ENCODE measurements around the gene UBTD2.

DNA sequence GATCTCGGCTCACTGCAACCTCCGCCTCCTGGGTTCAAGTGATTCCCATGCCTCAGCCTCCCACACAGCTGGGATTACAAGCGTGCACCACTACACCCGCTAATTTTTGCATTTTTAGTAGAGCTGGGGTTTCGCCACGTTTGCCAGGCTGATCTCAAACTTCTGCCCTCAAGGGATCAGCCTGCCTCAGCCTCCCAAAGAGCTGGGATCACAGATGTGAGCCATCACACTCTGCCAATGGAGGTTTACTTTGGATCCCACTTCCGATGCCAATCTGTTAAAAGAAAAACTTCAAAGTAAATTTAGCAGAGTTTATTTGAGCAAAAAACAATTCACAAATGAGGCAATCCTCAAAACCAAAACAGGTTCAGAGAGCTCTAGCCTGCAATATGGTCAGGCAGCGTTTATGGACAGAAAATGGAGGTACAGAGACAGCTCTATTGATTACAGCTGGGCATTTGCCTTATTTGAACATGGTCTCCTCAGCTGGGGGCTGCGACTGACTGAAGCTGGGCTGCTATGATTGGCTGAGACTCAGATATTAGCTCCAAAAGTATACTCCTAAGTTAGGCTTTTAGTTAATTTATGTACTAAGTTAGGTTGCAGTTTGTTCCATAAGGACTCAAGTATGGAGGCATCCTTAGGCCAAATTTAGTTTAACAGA lies 18.6 kb upstream of the UBTD2 start:
- TF ChIP-seq, protein P1, sequence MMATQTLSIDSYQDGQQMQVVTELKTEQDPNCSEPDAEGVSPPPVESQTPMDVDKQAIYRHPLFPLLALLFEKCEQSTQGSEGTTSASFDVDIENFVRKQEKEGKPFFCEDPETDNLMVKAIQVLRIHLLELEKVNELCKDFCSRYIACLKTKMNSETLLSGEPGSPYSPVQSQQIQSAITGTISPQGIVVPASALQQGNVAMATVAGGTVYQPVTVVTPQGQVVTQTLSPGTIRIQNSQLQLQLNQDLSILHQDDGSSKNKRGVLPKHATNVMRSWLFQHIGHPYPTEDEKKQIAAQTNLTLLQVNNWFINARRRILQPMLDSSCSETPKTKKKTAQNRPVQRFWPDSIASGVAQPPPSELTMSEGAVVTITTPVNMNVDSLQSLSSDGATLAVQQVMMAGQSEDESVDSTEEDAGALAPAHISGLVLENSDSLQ (IDR thresholded peaks at IDR 0.05), result no peak
- TF ChIP-seq SUZ12 (IDR thresholded peaks at IDR 0.05), result no peak
- no peak for TF ChIP-seq TARDBP (IDR thresholded peaks at IDR 0.05)
- no peak for TF ChIP-seq CTBP1 (IDR thresholded peaks at IDR 0.05; ENCODE audit: borderline replicate concordance)
- TF ChIP-seq BHLHE40 (IDR thresholded peaks at IDR 0.05; ENCODE audit: borderline replicate concordance), result no peak
- TF ChIP-seq FOXK2 (IDR thresholded peaks at IDR 0.05), result no peak
- TF ChIP-seq HDGF (IDR thresholded peaks at IDR 0.05; ENCODE audit: borderline replicate concordance), result no peak
- TF ChIP-seq SP1 (IDR thresholded peaks at IDR 0.05), result no peak
- no peak for TF ChIP-seq NFRKB (IDR thresholded peaks at IDR 0.05)

All from HEK293T (cell line).